NCI-H2107 treated with DMSO at 0.1 percent for 48 hours (cell line): Measurements from ENCODE around the gene SFMBT2.

Source experiments
- DNase-seq: peaks from one replicate; lab custom pipeline; 2025; ENCODE audit not compliant: unreplicated experiment; lab: John Stamatoyannopoulos, UW

The SFMBT2 gene

GRCh38 chr10:7370511-7370910 is 40.3 kb downstream of the SFMBT2 start:
- no peak for DNase-seq

GRCh38 chr10:7365027-7365745 is 45.6 kb downstream of the SFMBT2 start:
- no peak for DNase-seq

GRCh38 chr10:7364474-7364873 is 46.4 kb downstream of the SFMBT2 start:
- DNase-seq = no peak

- DNase-seq = no peak
Measured at GRCh38 chr10:7363700-7364099, 47.1 kb downstream of the SFMBT2 start.

- no peak for DNase-seq
Measured at GRCh38 chr10:7362471-7362870, 48.4 kb downstream of the SFMBT2 start.

- DNase-seq = no peak
Measured at GRCh38 chr10:7361316-7361715, 49.5 kb downstream of the SFMBT2 start.

GRCh38 chr10:7359954-7360353 is 50.9 kb downstream of the SFMBT2 start:
- no peak for DNase-seq

GRCh38 chr10:7359356-7359755 is 51.5 kb downstream of the SFMBT2 start:
- no peak for DNase-seq

GRCh38 chr10:7357193-7357592 is 53.6 kb downstream of the SFMBT2 start:
- no peak for DNase-seq

- no peak for DNase-seq
Measured at GRCh38 chr10:7354330-7355047, 56.3 kb downstream of the SFMBT2 start.

- no peak for DNase-seq
Measured at GRCh38 chr10:7351894-7352293, 58.9 kb downstream of the SFMBT2 start.

GRCh38 chr10:7350541-7351195 is 60.2 kb downstream of the SFMBT2 start:
- DNase-seq = no peak

GRCh38 chr10:7345717-7346116 is 65.1 kb downstream of the SFMBT2 start:
- DNase-seq = no peak

GRCh38 chr10:7343040-7343439 is 67.8 kb downstream of the SFMBT2 start:
- DNase-seq = no peak

- no peak for DNase-seq
Measured at GRCh38 chr10:7340179-7340874, 70.5 kb downstream of the SFMBT2 start.

GRCh38 chr10:7339510-7339909 is 71.3 kb downstream of the SFMBT2 start:
- no peak for DNase-seq

- no peak for DNase-seq
Measured at GRCh38 chr10:7338469-7338868, 72.4 kb downstream of the SFMBT2 start.

- DNase-seq = no peak
Measured at GRCh38 chr10:7337431-7338171, 73.2 kb downstream of the SFMBT2 start.

GRCh38 chr10:7335977-7336376 is 74.9 kb downstream of the SFMBT2 start:
- DNase-seq = no peak

GRCh38 chr10:7334642-7334964 is 76.2 kb downstream of the SFMBT2 start:
- DNase-seq = no peak
